ENCODE measurements around the gene ADH1C. TPM values are rescaled to one million over a fixed set of nuclear protein-coding genes. Genes with fewer than 3 reads are reported as not detected.
"Not testable (repeated sequence)": the region's sequence is repeated elsewhere in the genome, so short reads cannot be mapped to it uniquely, and the experiment has no call there.

The ADH1C gene
- total RNA-seq (2014; rRNA removed; shearing (Covaris generic); ENCODE audit: low replicate concordance): not detected in 2 replicates

DNA sequence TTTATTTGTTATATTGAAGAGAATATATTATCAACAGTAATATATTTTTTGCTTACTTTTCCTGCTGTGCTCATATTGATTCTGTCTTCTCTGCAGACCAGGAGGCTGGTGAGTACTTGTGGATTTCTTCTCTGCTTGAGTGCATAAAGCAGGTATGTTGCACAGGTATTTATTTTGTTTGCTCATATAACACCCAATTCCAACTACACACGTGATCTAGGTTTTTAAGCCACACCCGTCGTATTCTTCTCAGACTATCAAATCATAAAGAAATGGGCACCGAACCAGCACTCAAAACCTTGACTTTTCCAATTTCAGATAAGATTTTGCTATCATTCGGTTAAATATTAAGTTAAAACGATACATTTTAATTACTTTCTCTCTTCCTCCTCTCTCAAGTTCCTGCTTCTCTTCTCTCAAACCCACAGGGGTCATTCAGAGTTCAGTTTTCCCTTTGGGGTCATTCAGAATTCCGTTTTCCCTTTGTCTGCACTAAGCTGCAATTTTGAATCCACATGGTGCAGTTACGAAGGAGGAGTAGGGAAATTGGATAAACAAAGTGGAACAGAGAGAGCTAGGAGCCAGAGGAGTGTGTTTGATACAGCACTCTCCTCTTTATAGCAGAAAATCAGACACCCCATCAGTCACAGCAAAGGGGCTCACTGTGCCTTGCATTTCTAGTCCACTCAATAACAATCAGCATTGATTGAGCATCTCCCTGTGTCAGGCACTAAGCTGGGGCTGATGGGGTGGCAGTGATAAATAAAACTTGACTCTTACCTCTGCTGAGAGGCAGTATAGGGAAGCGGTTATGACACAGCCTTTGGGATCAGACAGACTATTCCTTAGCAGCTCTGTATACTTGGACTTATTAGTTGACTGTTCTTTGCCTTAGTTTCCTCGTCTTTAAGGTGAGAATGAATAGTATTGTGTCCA lies at the start of gene ADH1C:
Gene ADH1C (minus strand): TSS at position 145 of the 936 bp plus-strand sequence. CDS start 71 bp downstream, at position 74.
- no peak for DNase-seq (ENCODE audit: low read depth)
- in situ Hi-C loops (cut with HindIII; ENCODE audit: low pct_unique_long_range_greater_than_20kb, low sequenced_read_pairs): no loop called here

DNA sequence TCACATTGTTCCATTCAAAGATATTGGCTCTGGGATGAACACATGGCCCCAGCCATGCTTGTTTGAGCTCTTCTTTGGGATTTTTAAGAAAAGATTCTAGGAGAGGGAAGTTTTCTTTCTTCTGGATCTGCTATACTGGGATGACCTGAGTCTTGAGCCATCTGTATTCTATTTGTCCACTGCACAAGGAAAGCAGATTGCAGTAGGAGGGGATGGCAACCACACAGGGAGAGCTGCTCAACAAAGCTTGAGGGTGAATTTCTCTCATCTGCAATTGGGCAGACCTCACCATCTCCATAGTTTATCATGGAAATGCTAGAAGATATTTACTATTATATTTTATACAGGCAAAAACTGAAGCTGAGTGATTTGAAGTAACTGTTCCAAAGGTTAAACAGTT lies 48.3 kb upstream of the ADH1C start:
- DNase-seq (ENCODE audit: low read depth): no peak
- in situ Hi-C loops (cut with HindIII; ENCODE audit: low pct_unique_long_range_greater_than_20kb, low sequenced_read_pairs): no loop called here

DNA sequence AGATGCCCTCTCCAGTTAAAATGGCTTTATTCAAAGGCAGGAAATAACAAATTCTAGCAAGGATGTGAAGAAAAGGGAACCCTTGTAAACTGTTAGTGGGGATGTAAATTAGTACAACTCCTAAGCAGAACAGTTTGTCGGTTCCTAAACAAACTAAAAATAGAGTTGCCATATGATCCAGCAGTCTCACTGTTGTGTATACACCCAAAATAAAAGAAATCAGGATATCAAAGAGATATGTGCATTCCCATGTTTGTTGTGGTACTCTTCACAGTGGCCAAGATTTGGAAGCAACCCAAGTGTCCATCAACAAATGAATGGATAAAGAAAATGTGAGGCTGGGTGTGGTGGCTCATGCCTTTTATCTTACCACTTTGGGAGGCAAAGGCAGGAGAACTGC lies 46.5 kb upstream of the ADH1C start:
- DNase-seq (ENCODE audit: low read depth): no peak
- in situ Hi-C loops (cut with HindIII; ENCODE audit: low pct_unique_long_range_greater_than_20kb, low sequenced_read_pairs): no loop called here

DNA sequence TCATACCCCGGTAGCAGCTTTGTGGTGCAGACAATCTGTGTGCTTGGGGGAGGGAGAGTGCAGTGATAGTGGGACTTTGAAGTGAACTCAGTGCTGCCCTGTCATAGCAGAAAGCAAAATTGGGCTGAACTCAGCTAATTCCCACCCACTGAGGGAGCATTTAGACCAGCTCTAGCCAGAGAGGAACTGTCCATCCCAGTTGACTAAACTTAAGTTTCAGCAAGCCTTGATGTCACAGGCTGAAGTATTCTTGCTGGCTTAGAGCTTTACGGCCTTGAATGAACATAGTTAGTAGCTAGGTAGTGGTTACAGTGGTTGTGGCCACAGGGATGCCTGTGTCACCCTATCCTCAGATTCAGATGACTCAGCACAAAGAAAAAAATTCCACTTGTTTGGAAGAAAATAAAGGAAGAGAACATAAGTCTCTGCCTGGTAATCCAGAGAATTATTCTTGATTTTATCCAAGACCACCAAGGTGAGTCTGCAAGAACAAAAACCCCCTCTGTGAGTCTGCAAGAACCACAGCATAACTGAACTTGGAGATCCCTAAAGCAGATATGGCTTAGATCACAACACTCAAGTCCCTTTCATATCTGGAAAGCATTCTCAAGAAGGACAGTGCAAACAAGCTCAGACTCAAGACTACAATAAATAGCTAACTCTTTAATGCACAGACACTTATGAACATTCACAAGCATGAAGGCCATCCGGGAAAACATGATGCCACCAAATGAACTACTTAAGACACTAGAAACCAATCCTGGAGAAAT lies 43.2 kb upstream of the ADH1C start:
- DNase-seq (ENCODE audit: low read depth): peak; percentile 61
- in situ Hi-C loops (cut with HindIII; ENCODE audit: low pct_unique_long_range_greater_than_20kb, low sequenced_read_pairs): no loop called here

DNA sequence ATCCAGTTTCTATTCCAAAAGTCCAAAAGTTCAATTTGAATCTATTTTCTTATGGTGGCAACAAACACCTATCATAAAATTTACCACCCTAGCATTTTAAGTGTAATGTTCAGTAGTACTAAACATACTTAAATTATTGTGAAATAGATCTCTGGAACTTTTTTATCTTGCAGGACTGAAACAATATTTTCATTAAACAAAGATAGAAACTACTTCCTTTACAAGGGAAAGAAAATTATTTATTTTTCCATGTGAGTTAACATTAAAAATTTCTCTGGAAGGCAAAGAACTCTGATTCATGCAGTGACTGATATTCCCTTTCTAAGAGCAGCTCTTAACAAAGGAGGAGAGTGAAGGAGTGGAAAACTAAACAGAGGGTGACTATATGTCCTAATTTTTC lies 42.4 kb upstream of the ADH1C start:
- in situ Hi-C loops (cut with HindIII; ENCODE audit: low pct_unique_long_range_greater_than_20kb, low sequenced_read_pairs): no loop called here
- peak; percentile 36 for DNase-seq (ENCODE audit: low read depth)

DNA sequence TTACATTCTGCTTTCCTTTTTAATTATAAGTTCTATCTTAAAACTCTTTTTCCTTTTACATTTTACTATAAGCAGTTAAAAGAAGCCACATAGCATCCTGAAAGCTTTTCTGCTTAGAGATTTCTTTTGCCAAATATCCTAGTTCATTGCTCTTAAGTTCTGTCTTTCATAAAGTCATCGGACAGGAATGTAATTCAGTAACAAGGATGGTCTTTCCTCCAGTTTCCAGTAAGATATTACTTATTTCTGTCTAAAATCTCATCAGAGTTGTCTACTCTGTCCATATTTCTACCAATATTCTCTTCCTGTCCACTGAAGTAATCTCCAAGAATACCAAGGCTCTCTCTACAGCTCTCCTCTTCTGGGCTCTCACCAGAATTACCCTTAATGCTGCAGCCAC lies 37.5 kb upstream of the ADH1C start:
- no peak for DNase-seq (ENCODE audit: low read depth)
- in situ Hi-C loops (cut with HindIII; ENCODE audit: low pct_unique_long_range_greater_than_20kb, low sequenced_read_pairs): no loop called here

DNA sequence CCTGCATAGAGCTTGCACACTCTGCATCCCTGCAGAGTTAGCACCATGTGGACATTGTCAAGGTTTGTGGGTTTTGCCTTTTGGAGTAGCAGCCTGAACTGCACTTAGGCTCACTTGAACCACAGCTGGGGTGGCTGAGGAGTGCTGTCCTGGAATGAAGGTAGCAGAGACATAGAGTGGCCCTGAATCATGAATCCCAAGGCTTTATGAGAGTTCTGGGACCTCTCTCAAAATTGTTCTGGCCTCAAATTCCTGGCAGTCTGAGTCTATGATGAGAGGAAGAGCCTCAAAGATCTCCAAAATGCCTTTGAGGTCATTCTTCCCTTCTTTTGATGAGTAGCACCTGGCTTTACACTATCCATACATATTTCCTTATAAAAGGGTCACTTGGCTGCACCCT lies 37.1 kb upstream of the ADH1C start:
- in situ Hi-C loops (cut with HindIII; ENCODE audit: low pct_unique_long_range_greater_than_20kb, low sequenced_read_pairs): no loop called here
- no peak for DNase-seq (ENCODE audit: low read depth)

DNA sequence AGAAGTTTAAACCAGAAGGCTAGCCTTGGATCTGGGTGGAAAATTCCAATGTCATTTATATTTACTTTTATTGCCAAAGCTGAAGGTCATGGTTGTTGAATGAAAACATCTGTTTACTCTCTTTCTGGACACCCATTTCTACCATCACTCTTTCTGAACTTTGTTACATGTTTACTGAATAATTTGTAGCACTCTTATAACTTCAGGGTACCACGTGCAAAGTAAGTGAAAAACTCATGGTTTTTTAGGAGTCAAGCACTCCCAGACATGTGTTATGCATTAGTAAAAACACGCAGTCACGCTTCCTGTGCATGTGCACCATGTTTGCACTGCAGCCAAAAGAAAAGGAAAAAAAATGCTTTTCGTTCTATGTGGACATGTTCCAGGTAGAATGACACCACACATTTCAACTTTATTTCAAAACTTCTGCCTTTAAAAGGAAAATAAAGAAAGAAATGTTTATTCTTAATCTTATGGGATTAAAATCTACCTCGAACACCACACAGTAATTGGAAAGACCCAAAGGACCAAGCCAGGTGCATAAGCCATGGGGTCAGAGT lies 31.4 kb upstream of the ADH1C start:
- no peak for DNase-seq (ENCODE audit: low read depth)
- in situ Hi-C loops (cut with HindIII; ENCODE audit: low pct_unique_long_range_greater_than_20kb, low sequenced_read_pairs): no loop called here

DNA sequence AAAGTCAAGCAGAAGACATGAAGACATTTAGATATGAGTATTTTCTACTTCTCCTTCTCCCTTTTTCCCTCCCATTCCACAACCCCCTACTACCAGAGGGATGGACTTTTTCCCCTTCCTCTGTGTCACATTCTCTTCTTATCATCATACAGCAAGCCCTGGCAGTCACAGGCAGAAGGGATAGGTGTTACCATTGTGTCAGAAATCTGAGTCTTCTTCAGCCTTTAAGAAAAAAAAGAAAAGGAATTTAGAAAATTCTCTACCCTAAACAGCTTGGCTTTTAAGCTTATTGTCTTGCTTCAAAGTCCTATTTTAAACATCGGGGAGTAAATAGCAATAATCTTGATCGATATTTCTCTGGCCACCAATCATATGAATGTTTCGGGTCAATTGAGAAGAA lies 30.9 kb upstream of the ADH1C start:
- in situ Hi-C loops (cut with HindIII; ENCODE audit: low pct_unique_long_range_greater_than_20kb, low sequenced_read_pairs): no loop called here
- DNase-seq (ENCODE audit: low read depth): no peak

DNA sequence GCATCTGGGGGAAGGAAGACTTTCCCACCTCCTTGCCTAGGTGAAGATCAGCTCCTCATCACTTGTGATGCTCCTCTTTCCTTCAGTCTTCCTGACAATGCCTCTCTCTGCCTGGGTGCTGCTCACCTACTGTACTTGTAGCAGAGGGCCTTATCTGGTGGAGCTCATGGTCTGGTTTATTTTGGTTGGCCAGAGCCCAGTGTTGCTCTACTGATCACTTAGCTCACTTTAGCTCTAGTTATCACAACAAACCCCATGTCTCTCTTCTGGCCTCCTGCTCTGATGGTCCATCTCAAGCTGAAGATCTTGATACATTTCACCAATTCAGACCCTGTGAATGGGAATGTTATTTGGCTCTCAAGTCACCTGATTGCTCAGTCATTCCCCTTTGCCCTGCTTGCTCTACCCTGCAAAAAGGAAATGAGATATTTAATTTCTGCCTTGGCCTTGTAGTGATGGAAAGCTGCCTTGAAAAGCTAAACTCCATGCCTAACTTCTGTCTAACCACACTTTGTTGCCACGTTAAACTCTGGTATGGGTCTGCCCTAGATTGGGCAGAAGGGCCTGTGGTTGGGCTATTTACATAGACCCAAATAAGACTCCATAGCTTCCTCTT lies 30.3 kb upstream of the ADH1C start:
- in situ Hi-C loops (cut with HindIII; ENCODE audit: low pct_unique_long_range_greater_than_20kb, low sequenced_read_pairs): no loop called here
- peak; percentile 16 for DNase-seq (ENCODE audit: low read depth)

DNA sequence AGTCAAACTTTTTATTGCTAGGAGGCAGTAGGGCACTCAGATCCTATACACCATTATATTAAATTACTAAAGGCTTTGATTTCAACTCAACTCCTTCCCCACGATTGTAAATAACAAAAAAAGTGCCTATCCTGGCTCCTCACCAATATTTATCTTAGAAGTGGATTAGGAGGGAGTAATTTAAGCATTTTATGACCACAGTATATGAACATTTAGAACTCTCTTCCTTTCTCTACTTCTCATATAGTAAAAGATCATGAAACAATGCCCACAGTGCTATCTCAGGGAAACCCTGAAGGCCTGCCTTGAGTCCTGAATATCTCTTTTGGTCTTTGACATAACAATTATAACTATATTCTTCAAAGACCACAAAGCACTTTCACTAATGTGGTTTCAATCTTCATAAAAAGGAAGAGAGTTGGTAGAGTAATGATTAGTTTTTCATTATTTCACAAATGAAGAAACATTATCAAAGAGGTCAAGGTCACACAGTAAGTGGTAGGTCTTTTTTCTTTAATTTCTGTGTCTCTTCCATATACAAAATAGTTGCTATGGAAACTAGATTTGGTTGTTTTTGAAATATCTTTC lies 29.1 kb upstream of the ADH1C start:
- in situ Hi-C loops (cut with HindIII; ENCODE audit: low pct_unique_long_range_greater_than_20kb, low sequenced_read_pairs): no loop called here
- no peak for DNase-seq (ENCODE audit: low read depth)

DNA sequence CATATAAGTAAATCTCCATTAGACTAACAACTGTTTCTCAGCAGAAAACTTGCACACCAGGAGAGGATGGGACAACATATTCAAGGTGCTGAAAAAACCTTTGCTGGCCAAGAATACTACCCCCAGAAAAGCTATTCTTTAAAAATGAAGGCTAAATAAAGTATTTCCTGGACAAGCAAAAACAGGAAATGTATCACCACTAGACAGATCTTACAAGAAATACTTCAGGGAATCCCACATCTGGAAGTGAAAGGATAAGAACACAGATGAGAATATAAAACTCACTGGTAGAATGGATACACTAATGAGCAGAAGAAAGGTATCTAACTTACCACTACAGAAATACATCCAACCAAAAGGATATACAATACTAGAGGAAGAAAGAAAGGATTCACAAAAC lies 27.0 kb upstream of the ADH1C start:
- DNase-seq (ENCODE audit: low read depth): no peak
- in situ Hi-C loops (cut with HindIII; ENCODE audit: low pct_unique_long_range_greater_than_20kb, low sequenced_read_pairs): no loop called here

DNA sequence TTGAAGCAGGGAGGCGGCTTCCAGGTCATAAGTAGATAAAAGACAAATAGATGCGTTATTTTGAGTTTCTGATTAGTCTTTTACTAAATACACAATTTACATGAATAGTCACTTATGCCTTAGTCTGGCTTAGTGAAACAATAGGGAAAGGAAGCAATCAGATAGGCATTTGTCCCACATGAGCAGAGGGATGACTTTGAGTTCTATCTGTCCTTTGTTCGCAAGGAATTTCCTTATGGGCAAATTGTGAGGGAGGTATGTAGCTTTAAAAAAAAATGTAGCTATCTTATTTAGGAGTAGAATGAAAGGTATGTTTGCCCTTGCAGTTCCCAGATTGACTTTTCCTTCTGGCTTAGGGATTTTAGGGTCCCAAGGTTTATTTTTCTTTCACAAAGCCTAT lies 26.3 kb upstream of the ADH1C start:
- in situ Hi-C loops (cut with HindIII; ENCODE audit: low pct_unique_long_range_greater_than_20kb, low sequenced_read_pairs): no loop called here
- DNase-seq (ENCODE audit: low read depth): no peak

DNA sequence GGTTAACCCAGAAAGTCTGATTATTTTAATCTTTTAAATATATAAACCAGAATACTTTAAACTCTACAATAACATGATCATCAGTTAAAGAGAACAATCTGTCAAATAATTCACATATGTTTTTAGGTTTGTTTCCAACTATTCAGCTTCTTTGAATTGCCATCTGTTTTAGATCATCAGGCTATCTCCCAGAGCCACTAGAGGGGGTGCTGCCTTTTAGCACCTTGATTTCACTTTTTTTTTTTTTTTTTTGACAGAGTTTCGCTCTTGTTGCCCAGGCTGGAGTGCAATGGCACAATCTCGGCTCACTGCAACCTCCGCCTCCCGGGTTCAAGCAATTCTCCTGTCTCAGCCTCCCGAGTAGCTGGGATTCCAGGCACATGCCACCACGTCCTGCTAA lies 24.8 kb upstream of the ADH1C start:
- in situ Hi-C loops (cut with HindIII; ENCODE audit: low pct_unique_long_range_greater_than_20kb, low sequenced_read_pairs): not testable (repeated sequence)
- DNase-seq (ENCODE audit: low read depth): peak; percentile 8

DNA sequence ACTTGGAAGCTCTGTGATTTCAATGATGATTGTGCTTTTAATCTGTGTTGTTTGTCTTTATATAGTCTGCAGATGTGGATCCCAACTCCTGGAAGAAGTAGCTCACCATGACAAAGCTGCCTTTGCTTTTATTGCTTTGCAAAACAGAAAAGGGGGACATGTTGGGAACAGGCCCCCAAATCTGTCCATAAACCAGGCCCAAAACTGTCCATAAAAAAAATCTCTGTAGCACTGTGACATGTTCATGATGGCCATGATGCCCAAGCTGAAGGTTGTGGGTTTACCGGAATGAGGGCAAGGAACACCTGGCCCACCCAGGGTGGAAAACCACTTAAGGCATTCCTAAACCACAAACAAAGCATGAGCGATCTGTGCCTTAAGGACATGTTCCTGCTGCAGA lies 19.9 kb upstream of the ADH1C start:
- peak; percentile 6 for DNase-seq (ENCODE audit: low read depth)
- in situ Hi-C loops (cut with HindIII; ENCODE audit: low pct_unique_long_range_greater_than_20kb, low sequenced_read_pairs): not testable (repeated sequence)

DNA sequence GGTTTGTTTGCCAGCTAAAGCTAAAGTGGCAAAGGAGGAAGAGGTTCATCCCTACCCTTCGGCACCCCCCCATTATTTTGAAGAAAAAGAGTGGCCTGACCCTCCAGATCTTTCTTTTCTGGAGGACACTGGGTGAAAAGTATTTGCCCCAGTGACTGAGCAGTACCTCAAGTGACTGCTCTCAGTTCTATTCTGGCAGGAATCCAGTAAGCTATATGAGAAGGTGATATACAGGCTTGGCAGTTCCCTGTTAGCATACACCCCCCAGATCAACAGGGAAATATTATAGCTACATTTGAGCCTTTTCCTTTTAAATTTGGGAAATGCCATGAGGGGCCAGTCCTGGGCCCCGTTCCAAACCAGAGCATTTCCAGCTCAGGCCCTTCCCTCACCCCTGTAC lies 15.3 kb upstream of the ADH1C start:
- in situ Hi-C loops (cut with HindIII; ENCODE audit: low pct_unique_long_range_greater_than_20kb, low sequenced_read_pairs); DNase-seq (ENCODE audit: low read depth): not testable (repeated sequence)

DNA sequence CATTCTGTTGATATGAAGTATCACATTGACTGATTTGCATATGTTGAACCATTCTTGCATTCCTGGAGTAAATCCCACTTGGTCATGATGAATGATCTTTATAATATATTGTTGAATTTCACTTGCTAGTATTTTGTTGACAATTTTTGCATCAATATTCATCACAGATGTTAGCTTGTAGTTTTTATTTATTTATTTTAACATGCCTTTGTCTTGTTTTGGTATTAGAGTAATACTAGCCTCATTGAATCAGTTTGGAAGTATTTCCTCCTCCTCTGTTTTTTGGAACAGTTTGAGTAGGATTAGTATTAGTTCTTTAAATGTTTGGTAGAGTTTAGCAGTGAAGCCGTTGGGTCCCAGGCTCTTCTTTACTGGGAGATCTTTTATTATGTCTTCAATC lies 13.9 kb upstream of the ADH1C start:
- in situ Hi-C loops (cut with HindIII; ENCODE audit: low pct_unique_long_range_greater_than_20kb, low sequenced_read_pairs): no loop called here
- no peak for DNase-seq (ENCODE audit: low read depth)

DNA sequence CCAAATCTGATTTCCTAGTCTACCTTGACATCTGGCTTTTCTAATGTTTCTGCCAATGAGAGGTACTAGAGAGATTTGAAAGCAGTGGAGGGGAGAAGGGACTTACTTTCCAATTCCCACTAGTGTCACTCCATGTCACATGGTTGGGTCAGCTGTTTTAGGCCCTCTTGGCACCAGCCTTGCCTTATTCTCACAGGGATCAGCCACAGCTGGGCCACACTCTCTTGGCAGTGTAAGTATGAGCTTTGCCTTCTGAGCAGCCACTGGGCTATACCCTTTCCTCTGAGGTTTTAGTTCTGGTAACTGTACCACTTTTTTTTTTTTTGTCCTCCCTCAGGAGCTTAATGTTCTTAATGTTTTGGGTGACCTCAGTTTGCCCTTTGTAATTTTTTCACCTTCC lies 10.2 kb upstream of the ADH1C start:
- DNase-seq (ENCODE audit: low read depth): no peak
- in situ Hi-C loops (cut with HindIII; ENCODE audit: low pct_unique_long_range_greater_than_20kb, low sequenced_read_pairs): no loop called here
